NT2/D1 (cell line): Measurements from ENCODE around the gene NHS.

ENCODE experiments used
- DNase-seq: peaks from one replicate; pipeline ENCODE4 v3.0.0-alpha.2; 2011; ENCODE audit warnings: low read depth, low spot score
- H3K27me3 ChIP-seq: 2 replicates; pipeline ENCODE4 v1.6.0; 2011; ENCODE audit warnings: mild to moderate bottlenecking; ENCODE audit not compliant: insufficient read length, insufficient read depth
- H3K36me3 ChIP-seq: 2 replicates; pipeline ENCODE4 v1.6.1; 2011; ENCODE audit warnings: mild to moderate bottlenecking, low read length, mixed read lengths; ENCODE audit not compliant: insufficient read depth, insufficient read length
- H3K4me1 ChIP-seq: 2 replicates; pipeline ENCODE4 v1.5.1; 2011; ENCODE audit not compliant: insufficient read depth, insufficient read length
- H3K4me3 ChIP-seq: 2 replicates; pipeline ENCODE4 v1.5.1; 2011; ENCODE audit warnings: low read depth; ENCODE audit not compliant: insufficient read length
- H3K9ac ChIP-seq: 2 replicates; pipeline ENCODE4 v1.6.0; 2011; ENCODE audit warnings: low read depth; ENCODE audit not compliant: insufficient read length
- H3K9me3 ChIP-seq: 2 replicates; pipeline ENCODE4 v1.5.1; 2011; ENCODE audit warnings: mild to moderate bottlenecking, low read length; ENCODE audit not compliant: insufficient read depth
- SUZ12 ChIP-seq: IDR thresholded peaks from 2 replicates; pipeline ENCODE4 v1.6.1; 2011; ENCODE audit not compliant: insufficient read length, insufficient read depth; ENCODE audit errors: extremely low read depth
- YY1 ChIP-seq: IDR thresholded peaks from 2 replicates; pipeline ENCODE4 v1.6.1; 2011; ENCODE audit not compliant: insufficient read length, insufficient read depth
- ZNF274 ChIP-seq: IDR thresholded peaks from 2 replicates; pipeline ENCODE4 v1.6.1; 2011; ENCODE audit warnings: mild to moderate bottlenecking, low read depth, low read length

NHS gene

DNA sequence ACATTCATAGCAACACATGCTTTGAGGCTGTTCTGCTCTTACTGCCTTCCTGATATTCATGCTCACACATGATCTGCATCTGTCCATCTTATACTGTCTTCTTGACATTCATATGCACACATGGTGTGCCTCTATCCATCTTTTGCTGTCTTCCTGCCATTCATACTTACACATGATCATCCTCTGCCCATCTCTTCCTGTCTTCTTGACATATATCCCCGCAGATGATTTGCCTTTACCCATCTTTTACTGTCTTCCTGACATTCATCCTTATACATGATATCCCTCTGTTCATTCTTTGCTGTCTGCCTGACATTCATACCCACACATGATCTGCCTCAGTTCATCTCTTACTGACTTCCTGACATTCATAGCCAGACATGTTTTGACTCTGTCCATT lies 399.1 kb downstream of the NHS start:
- no peak overlapping the region for H3K4me3 ChIP-seq
- TF ChIP-seq YY1 (no peak), SUZ12 (no peak)
- H3K27me3 ChIP-seq: peaks cover 9% of the 10 kb centered on the region
- DNase-seq: no peak
- peaks cover 4% of the 10 kb centered on the region; the same call in 1 of the 2 replicates for H3K9me3 ChIP-seq
- no peaks in the 10 kb centered on the region for H3K36me3 ChIP-seq
- no peaks in the 10 kb centered on the region for H3K4me1 ChIP-seq
- H3K9ac ChIP-seq: no peak overlapping the region

DNA sequence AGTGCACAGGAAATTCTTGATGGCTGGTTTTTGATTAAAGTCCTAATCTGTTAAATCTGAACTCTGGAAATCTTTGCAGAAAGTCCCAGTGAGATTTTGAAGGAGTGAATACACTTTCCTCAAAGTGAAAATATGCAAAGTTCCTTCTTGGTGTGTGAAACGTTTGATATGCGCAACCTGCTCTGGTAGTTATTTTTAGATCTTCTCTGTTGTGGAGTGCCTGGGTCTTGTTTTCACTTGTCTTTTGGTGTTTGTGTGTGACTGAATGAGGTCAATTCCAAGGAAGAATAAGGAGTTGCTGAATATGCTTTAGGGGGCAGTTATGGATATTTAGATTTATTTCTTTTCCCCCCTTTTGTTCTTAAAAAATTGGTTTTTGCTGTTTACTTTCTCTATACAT lies 404.0 kb downstream of the NHS start:
- Histone ChIP-seq H3K27me3 (no peaks in the 10 kb centered on the region), H3K4me3 (no peak overlapping the region), H3K9me3 (peaks cover 12% of the 10 kb centered on the region; the same call in 1 of the 2 replicates), H3K36me3 (no peaks in the 10 kb centered on the region), H3K9ac (no peak overlapping the region), H3K4me1 (no peaks in the 10 kb centered on the region)
- DNase-seq: no peak
- TF ChIP-seq YY1: no peak
- no peak for TF ChIP-seq SUZ12
- no peak for TF ChIP-seq ZNF274

DNA sequence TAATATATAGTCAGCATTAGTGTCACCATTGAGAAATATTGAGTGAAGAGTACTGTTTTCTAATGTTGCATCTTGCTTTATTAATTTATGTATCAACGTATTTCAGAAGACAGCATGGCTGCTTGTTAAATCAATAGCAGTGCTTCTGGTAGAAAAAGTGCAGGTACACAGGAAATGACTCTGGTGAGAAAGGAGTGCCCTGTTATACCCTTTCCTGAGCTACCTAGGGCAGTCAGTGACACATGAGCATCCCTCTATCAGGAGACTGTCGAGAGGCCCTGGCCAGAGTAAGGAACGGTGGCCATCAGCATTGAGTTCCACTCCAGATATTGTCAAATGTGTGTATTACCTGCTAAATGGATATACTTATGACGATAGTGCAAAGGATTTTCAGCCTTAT lies 404.4 kb downstream of the NHS start:
- Histone ChIP-seq H3K36me3 (no peaks in the 10 kb centered on the region), H3K9ac (no peak overlapping the region), H3K27me3 (no peaks in the 10 kb centered on the region), H3K9me3 (peaks cover 12% of the 10 kb centered on the region; the same call in 1 of the 2 replicates), H3K4me3 (no peak overlapping the region), H3K4me1 (no peaks in the 10 kb centered on the region)
- DNase-seq: no peak
- TF ChIP-seq SUZ12 (no peak), YY1 (no peak), ZNF274 (no peak)
